Activated gamma-delta T cell (primary cell): ENCODE data around the gene PCBP3.
"Not testable (repeated sequence)": the region's sequence is repeated elsewhere in the genome, so short reads cannot be mapped to it uniquely, and the experiment has no call there.

Experiments
- DNase-seq: peaks from one replicate; lab custom pipeline; 2025; lab: John Stamatoyannopoulos, UW

Gene PCBP3

DNA sequence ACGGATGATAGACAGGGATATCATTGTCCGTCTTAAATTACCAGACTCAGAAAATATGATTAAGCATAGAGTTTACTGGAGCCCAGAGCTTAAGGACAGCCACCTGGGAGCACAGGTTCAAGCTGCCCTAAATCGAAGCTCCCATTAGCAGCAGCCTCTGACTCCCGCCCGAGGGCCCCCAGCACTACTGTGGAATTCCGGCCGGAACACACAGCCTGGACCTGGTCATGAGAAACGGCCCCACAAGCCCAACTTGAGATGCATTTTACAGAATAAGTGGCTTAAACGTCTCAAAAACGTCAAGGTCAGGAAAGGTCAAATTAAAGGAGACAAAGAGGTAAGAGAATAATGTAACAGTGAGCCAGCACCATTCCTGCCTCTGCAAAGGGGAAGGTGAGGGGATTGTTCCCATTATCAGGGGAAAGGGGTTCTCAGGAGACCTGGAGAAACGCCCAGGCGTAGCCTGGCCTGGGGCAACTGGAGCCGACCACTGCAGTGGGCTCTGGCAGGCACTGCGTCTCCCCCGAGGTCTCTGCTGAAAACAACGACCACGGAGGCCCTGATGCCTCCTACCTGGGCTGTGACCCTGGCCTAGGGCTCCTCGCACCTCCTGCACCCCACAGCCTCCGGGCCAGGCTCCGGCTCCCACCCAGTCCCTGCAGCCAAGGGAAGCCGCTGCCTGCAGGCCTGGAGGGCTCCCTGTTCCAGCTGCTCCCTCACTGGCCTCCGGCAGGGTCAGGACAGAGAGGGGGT, 326.6 kb downstream of the PCBP3 start:
- no peak for DNase-seq

DNA sequence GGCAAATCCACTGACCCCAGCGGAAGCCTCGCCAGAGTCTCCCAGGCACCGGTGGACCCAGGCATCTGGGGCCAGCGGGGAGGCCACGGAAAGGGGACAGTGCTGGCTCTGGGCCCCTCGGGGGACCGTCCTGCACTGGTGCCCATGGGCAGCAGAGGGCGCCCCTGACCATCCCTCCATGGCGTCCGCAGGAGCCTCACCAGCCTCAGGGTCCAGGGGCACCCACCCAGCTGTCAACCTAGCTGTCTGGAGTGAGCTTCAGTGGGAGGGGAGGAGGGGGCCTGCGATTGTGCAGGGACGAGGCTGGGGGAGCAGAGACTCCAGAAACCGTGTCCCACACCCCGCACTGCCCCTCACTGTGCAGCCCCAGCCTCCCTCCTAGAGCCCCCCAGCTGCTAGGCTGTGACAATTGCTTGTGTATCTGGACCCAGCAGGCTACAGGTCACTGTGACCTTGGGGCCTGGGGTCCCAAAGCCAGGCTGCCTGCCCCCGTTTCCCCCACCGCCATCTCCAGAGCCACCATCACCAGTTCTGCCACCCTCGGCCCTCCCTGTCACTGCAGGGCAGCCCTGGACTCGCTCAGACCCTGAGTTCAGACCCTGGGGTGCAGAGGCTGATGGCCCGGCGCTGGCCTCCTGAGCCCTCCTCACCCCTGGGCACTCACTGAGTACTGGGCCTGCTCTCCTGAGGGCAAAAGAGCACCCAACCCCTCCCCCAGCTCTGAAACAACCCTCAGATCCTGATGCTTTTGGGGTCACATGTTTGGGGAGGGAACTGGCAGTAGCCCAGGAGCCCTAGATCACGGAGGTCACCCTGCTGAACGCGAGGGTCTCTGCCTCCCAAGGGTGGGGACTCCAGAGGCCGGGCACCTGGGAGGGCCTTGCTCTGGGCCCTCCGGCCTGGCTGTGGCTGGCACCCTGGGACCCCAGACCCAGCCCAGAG, 327.4 kb downstream of the PCBP3 start:
- DNase-seq = no peak

DNA sequence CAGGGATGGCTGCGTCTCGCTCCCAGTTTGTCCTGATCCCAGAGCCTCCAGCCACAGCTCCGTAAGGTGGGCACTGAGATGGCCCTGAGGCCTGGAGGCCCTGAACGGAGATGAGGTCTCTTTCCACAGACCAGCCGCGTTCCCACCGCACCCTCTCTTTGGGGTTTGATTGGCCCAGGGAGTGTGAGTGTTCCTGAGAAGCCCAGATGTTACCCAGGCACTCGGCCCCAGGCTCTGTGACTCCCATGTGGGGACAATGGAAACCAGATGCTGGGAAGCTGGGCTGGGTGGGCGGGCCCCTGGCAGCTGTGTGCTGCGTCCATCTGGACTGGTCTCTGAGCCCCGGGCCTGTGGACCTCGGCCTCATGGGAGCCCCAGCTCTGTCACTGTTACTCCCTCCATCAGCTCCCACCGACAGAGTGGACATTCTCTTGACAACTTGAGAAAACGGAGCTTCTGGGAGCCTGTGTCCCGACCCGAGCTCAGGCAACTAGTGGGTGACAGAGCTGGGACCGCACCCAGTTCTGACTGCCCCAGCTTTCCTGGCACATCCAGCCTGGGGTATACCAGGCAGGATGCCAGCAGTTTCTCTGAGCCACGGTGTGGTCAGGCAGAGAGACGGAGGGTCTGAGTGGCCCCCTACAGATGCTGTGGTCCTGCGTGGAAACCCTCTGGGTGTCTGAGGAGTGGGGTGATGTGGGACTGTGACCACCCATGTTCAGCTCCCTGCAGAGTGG, 328.3 kb downstream of the PCBP3 start:
- DNase-seq = no peak

DNA sequence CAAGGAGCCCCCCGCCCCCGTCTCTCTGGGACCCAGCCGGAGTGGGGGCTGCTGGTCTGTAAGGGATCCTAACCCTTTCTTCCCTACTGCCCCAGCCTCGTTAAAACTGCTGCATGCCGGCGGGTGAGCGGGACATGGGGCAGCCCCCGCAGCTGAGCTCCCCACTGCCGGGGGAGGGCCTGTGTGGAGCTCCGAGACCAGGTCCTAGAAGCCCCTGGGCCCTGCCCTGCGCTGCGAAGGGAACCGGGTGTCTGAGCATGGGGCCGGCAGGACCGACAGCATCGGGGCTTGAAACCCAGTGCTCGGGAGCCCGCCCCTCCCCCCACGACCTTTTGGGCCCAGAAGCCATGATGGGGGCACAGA, 328.8 kb downstream of the PCBP3 start:
- no peak for DNase-seq

DNA sequence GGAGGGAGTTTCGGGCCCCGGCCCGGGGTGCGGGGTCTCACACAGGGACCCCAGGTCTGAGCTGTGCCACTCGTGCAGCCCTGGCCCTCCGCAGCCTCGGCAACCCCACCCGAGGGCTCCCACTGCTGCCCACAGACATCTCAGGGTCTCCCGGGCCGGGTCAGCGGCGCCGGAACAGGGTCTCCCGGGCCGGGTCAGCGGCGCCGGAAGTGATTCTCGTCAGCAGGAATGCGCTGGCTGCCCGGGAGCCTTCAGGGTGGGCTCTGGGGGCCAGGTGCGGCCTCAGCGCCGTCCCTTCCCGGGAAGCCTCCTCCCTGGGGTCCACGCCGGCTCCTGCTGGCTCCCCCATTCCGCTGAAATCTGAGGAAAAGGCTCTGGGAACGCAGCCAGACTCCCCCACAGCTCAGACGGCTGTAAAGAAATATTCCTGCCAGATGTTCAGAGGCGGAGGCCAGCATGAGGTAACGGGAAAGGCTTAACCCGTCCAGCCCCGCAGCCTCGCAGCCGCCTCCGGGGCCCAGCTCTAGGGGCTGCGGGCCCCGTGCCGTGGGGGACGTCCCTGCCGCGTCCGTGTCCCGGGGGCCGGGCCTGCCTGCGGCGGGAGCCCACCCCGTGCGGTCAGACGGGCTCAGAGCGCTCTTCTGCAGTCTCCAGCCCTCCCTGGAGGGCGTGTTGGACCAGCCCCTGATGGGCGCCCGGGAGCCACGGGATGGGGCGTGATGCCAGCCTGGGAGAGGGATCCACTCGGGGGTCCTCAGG, 329.4 kb downstream of the PCBP3 start:
- DNase-seq = no peak

DNA sequence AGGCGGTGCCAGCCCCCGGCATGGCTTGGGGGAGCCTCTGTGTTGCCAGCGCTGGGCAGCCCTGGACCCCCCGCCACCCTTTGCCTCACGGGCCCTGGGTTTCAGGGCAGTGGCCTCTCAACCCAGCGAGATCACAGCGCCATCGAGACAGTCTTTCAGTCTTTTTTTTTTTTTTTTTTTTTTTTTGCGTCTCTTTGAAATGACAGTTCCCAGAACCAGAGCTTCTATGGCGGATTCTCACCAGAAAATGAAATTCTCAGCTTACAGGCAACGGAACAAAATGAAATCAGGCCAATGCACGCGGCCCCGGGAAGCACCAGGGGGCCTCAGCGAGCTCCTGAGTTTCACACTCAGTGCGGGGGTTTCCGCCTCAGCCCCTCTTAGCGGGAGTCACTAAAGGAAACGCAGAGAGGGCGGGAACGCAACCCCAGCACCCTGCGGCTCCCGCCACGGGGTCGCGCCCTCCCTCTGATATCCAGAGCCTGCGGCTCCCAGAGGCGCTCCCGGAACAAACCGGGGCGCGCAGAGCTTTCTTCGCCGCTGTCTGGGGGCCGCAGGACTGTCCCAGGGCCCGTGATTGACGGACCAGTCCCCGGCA, 330.0 kb downstream of the PCBP3 start:
- peak; percentile 48 for DNase-seq

DNA sequence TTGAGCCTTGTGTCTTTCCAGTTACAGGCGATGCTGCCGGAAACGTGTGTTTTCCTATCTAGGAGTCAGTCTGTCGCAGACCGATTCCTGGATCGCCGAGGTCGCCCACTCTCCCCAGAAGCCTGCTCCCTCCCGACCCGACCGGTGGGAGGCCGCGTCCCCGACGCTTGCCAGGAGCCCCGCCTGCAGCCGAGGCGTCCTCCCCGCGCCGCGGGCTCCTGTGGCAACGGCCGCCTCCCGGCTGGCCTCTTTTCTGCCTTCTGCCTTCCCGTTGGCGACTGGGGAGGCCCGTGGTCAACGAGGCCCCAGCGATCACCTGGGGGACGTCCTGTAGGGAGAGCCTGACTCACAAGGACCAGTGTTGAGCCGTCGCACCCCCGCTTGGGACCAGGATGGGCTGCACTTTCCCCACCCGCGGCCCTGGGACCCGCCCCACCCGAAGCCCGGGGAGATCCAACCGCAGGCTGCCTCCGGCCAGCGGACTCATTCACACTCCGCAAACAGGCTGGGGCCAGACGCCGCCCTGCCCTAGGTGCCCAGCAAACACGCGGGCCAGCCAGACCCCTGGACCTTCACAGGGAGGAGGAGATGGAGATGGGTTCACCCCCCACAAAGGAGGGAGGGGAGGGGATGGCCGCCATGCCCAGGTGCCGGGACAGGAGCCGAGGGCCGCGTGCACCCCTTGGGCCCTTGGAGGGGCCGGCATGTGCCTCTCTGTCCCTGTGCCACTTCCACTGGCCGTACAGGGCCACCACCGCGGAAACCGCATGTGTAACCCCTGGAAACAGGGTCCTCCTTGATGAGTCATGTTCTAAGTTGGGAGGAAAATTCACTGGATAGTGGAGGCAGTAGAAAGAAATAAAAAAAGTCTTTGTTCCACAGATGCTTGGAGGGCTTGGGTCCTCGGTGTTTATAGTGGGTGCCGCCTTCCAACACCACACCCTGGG, 330.8 kb downstream of the PCBP3 start:
- no peak for DNase-seq

DNA sequence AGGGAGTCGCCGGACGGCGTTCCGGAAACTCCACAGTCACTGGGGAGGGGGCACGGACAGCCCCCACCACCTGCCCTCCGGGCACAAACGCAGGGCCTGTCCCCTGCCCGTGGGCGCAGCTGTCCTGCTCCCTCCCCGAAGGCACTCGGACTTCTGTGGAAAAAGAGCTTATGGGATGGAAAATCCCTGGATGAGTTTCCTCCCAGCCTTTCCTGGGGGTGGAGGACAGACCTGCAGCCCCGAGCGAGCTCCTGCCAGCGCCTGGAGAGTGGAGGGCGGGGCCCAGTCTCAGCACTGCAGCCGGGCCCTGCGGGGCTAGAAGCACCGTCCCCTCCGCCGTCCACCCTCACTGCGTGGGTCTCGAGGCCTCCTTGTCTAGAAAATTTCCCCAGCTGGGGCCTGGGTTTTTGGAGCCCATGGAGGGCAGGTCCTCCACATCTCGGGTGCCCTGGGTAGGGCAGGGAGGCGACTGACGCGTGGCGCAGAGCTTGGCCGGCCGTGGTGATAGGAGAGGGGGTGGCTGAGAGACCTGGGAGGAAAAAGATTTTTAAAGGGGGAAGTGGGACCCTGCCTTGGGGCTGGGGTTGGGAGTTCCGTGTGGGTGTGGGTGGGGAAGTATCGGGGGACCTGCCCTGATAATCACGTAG, 331.6 kb downstream of the PCBP3 start:
- no peak for DNase-seq

DNA sequence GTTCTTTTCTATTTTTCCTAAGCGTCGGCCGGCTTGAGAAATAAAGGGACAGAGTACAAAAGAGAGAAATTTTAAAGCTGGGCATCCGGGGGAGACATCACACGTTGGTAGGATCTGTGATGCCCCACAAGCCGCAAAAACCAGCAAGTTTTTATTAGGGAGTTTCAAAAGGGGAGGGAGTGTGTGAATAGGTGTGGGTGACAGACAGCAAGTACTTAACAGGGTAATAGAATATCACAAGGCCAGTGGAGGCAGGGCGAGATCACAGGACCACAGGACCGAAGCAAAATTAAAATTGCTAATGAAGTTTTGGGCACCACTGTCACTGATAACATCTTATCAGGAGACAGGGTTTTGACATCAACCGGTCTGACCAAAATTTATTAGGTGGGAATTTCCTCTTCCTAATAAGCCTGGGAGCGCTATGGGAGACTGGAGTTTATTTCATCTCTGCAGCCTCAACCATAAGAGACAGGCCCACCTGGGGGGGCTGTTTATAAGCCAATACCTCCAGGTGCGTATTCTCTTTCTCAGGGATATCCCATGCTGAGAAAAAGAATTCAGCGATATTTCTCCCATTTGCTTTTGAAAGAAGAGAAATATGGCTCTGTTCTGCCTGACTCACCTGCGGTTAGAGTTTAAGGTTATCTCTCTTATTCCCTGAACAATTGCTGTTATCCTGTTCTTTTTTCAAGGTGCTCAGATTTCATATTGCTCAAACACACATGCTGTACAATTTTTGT, 332.3 kb downstream of the PCBP3 start:
- not testable (repeated sequence) for DNase-seq

DNA sequence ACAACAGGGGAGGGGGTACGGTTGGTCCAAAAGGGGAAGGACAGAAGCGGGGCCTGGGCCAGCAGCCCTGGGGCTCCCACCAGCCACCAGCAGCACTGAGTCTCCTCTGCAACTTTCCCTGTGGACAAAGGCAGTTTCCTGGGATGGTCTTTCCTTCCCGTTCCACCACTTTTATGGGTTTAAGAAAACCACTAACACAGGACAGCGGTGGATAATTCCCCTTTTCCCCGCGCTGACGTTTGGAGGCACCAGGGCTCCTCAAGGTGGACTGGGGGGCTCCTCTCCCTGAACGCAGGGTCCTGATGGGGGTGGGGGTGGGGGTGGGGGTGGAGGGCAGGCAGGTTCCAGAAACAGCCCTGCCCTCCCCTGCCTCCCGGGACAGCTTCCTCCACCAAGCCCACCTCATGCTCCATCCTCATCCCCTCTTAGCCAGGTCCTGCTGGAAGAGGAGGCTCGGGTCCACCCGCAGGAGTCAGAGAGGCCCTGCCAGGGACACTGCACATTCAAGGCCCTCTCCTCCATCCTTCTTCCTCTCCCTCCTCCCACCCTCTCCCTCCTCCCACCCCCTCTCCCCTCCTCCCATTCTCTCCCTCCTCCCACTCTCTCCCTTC, 333.3 kb downstream of the PCBP3 start:
- DNase-seq = no peak

DNA sequence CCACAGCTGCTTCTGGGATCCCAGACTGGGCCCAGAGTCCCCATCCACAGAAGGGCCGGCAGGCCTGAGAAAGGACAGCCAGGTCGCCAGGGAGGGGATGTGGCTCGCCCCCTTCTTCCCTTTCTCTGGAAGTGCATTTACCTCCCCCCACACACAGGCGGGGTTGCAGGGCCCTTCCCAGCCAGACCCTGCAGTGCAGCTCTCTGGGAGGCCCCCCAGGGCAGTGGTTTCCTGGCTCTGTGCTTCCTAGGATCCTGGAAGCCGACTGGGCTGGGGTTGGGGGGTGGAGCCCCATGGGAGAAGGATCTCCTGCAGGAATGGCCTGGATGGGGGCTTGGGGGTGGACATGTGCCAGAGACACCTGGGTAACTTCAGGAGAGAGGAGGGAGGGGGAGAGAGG, 333.9 kb downstream of the PCBP3 start:
- no peak for DNase-seq

DNA sequence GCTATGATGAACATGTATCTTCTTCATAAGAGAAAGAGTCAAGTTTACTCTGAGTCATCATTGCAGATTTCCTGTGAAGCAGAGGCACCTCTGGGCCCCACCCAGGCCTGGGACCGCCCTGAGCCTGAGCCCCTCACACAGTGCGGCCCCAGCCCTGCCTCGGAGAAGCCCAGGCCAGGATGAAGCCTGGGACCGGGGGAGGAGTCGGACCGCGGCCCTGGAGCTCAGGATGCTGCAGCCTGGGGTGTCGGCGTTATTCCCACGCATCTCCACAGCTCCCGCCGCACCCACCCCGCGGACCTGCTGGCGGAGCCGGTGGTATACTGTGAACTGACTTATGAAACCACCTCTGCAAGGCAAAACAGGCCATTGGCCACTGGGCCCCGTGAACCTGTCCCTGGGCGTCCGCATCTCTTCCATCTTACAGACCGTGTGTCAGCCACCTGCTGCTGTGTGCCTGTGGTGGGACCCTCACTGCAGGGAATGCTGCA, 335.7 kb downstream of the PCBP3 start:
- DNase-seq = no peak

DNA sequence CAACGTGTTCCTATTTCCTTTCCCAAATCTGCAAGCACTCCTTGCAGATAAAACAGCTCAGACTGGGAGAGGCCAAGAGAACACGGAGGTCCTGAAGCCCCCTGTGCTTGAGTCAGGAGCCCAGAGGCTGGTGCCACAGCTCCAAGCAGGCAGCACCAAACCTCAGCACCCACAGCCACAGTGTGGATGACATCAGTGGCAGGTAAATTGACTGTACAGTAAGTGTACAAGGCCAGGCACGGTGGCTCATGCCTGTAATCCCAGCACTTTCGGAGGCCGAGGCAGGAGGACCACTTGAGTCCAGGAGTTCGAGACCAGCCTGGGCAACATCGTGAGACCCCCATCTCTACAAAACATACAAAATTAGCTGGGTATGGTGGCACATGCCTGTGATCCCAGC, 336.1 kb downstream of the PCBP3 start:
- DNase-seq = no peak

DNA sequence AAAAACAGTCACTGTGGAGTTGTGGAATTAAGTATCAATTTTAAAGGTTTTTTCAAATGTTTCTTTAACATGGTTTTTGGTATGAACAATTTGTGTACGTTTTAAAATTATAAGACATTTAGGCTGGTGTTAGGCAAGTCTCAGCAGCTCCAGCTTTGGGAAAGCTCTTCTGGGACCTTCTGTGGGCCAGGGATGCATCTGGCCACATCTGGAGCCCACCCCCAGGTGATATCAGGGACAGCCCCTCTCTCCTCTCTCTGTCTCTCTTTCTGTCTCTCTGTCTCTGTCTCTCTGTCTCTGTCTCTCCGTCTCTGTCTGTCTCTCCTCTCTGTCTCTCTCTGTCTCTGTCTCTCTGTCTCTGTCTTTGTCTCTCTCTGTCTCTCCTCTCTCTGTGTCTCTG, 336.7 kb downstream of the PCBP3 start:
- no peak for DNase-seq

DNA sequence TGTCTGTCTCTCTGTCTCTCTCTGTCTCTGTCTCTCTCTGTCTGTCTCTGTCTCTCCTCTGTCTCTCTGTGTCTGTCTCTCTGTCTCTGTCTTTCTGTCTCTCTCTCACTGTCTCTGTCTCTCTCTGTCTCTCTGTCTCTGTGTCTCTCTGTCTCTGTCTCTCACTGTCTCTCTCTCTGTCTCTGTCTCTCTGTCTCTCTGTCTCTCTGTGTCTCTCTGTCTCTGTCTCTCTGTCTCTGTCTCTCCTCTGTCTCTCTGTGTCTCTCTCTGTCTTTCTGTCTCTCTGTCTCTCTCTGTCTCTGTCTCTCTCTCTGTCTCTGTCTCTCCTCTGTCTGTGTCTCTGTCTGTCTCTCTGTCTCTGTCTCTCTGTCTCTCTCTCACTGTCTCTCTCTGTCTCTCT, 337.2 kb downstream of the PCBP3 start:
- DNase-seq = no peak

DNA sequence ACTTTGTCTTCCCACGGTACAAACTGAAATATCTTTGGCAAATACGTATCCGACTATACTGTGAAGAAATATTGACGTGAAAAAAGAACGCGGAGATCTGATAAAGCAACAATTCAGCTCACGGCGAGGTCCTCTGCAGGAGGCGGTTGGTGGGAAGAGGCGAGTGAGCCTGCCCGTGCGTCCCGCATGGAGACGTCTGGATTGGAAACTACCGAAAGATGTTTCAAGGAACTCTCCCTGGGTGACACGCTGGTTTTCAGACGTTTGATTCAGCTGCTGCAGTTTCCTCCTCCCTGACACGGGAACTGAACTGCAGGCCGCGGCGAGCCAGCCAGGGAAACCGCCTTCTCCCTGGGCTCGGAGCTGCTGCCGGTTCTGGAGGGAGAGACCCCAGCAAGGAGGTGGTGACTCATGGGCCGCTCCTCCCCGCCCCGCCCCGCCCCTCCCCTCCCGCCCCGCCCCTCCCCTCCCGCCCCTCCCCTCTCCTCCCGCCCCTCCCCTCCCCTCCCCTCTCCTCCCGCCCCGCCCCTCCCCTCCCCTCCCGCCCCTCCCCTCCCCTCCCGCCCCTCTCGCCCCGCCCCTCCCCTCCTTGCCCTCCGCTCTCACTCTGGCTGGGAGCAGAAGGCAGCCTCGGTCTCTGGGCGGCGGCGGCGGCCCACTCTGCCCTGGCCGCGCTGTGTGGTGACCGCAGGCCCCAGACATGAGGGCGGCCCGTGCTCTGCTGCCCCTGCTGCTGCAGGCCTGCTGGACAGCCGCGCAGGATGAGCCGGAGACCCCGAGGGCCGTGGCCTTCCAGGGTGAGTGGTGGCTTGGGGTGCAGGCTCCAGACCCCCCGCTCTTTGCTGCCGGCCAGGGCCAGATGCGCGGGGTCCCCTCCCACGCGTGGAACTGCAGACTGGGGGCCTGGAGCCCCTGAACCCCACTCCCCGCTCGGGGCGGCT, 337.9 kb downstream of the PCBP3 start, which contains the start of gene COL6A1:
COL6A1 (plus strand) TSS at position 620 of the 941 bp plus-strand sequence; CDS start at position 701, 81 bp downstream.
- no peak for DNase-seq
